Measurements from ENCODE around the gene FARP2.
"Not testable (repeated sequence)": the region's sequence is repeated elsewhere in the genome, so short reads cannot be mapped to it uniquely, and the experiment has no call there.

Gene FARP2

DNA sequence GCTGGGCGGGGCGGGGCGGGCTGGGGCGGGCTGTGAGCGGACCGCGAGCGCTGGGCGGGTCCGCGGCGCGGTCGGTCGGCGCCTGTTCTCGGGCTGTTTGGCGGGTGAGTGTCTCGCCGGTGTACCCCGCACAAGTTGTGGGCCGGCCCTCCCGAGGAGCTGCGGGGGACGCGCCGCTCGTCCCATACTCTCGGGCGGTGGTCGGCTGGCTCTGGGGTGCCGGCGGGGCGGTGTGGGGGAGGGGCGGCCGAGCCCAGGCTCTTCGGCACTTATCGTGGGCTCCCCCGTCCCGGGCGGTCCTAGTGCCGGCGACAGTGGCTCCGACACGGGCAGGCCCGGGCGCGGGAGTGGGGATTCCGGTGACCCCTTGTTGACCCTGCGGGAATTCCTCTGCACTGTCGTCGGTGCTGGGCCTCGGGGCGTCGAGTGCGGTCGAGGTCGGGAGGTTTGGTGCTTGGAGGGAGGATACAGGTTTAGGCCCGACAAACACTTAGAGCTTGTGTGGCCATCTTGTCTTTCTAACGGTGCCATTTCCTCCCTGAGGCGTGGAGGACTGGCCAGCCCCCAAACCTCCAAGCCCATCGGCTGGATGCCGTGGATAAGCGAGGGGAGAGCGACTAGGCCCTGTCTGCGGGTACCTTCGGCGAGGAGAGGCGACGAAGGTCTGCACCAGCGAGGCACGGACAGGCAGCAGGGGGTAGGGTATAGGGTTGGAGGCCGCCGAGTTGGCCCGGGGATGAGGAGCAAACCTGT, 40.0 kb upstream of the FARP2 start, which contains the start of gene SEPTIN2:
Gene SEPTIN2 (plus strand): TSS at position 47 of the 753 bp plus-strand sequence. CDS start 8,308 bp downstream, outside the sequence.
- peaks cover 40% of the 10 kb centered on the region for H3K4me1 ChIP-seq (ENCODE audit: insufficient read depth, low read length)

DNA sequence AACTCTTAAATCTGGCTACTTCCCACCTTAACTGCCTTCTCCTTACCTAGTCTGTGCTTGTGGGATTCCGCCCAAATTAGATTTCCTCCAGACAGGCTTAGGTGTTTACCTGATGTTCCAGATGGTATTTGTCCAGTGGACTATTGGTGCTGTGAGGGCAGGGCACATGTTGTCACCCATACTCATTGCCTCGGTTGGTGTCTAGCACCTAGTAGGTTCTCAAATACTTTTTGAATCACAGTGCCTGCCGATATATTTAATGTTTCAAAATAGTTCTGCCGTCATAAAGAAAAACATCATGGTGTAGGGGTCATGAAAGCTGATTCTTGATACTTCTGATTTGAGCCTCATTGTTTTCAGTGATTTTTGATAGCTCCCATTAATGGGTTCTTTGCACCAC, 39.3 kb upstream of the FARP2 start:
- peaks cover 48% of the 10 kb centered on the region for H3K4me1 ChIP-seq (ENCODE audit: insufficient read depth, low read length)
- H3K4me3 ChIP-seq (ENCODE audit: low read depth in 1 of 2, low read length in 2 of 2) = peak overlapping the region; percentile 91
- peak overlapping the region; percentile 95 for H3K9ac ChIP-seq (ENCODE audit: low read length)
- H3K36me3 ChIP-seq (ENCODE audit: insufficient read depth, low read length) = no peaks in the 10 kb centered on the region
- H3K27ac ChIP-seq (ENCODE audit: low read depth, low read length) = peak overlapping the region; percentile 98
- no peaks in the 10 kb centered on the region for H3K27me3 ChIP-seq (ENCODE audit: control insufficient read depth in 1 of 2, insufficient read depth in 2 of 2, low read length in 2 of 2)
- no peaks in the 10 kb centered on the region for H3K9me3 ChIP-seq (ENCODE audit: low read length)

More for the DNA sequence above, 40.0 kb upstream of the FARP2 start, which contains the start of gene SEPTIN2:
- H3K9ac ChIP-seq (ENCODE audit: low read length) = peak within 1 kb of the TSS; percentile 95
- H3K36me3 ChIP-seq (ENCODE audit: insufficient read depth, low read length) = no peaks in the 10 kb centered on the region
- H3K27me3 ChIP-seq (ENCODE audit: control insufficient read depth in 1 of 2, insufficient read depth in 2 of 2, low read length in 2 of 2) = no peaks in the 10 kb centered on the region
- no peaks in the 10 kb centered on the region for H3K9me3 ChIP-seq (ENCODE audit: low read length)
- H3K4me3 ChIP-seq (ENCODE audit: low read depth in 1 of 2, low read length in 2 of 2) = peak within 1 kb of the TSS; percentile 94 to 99
- peak within 1 kb of the TSS; percentile 100 for H3K27ac ChIP-seq (ENCODE audit: low read depth, low read length)

DNA sequence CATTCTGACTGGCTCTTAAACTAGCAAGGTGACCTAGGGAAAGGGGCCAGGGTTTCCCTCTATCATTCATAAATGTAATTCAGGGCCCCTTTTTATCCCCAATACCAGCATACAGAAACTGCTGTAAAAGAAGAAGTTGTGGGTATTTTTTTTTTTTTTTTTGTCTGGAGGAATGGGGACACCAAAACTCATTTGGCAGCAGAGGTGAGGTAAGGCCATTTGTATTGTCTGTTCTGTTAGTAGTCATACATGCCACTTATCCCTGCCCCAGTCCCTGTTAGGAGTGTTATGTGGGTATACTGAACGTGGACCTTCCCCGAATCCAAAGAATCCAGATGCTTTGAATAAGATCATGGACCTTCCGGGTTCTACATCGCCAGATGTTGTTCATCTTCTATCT, 38.7 kb upstream of the FARP2 start:
- no peaks in the 10 kb centered on the region for H3K27me3 ChIP-seq (ENCODE audit: control insufficient read depth in 1 of 2, insufficient read depth in 2 of 2, low read length in 2 of 2)
- peak overlapping the region; percentile 95 for H3K9ac ChIP-seq (ENCODE audit: low read length)
- no peaks in the 10 kb centered on the region for H3K9me3 ChIP-seq (ENCODE audit: low read length)
- peaks cover 52% of the 10 kb centered on the region for H3K4me1 ChIP-seq (ENCODE audit: insufficient read depth, low read length)
- H3K27ac ChIP-seq (ENCODE audit: low read depth, low read length) = peak overlapping the region; percentile 98
- peak overlapping the region in 1 of 2 donors; percentile 91 for H3K4me3 ChIP-seq (ENCODE audit: low read depth in 1 of 2, low read length in 2 of 2)
- no peaks in the 10 kb centered on the region for H3K36me3 ChIP-seq (ENCODE audit: insufficient read depth, low read length)

DNA sequence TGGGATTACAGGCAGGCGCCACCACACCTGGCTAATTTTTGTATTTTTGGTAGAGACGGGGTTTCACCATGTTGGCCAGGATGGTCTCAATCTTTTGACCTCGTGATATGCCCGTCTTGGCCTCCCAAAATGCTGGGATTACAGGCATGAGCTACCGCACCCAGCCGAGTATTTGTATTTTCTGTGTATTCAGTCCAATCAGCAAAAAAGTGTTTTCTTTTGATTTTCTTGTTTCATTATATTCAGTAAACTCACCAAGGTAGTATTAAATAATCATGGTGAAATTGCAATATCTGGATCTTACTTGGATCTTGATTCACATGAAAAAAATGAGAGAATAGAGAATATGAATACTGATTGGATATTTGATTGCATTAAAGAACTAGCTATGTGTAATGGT, 37.3 kb upstream of the FARP2 start:
- peaks cover 49% of the 10 kb centered on the region for H3K4me1 ChIP-seq (ENCODE audit: insufficient read depth, low read length)
- not testable (repeated sequence) for H3K9ac ChIP-seq (ENCODE audit: low read length); H3K36me3 ChIP-seq (ENCODE audit: insufficient read depth, low read length); H3K9me3 ChIP-seq (ENCODE audit: low read length); H3K4me3 ChIP-seq (ENCODE audit: low read depth in 1 of 2, low read length in 2 of 2); H3K27me3 ChIP-seq (ENCODE audit: control insufficient read depth in 1 of 2, insufficient read depth in 2 of 2, low read length in 2 of 2); H3K27ac ChIP-seq (ENCODE audit: low read depth, low read length)

DNA sequence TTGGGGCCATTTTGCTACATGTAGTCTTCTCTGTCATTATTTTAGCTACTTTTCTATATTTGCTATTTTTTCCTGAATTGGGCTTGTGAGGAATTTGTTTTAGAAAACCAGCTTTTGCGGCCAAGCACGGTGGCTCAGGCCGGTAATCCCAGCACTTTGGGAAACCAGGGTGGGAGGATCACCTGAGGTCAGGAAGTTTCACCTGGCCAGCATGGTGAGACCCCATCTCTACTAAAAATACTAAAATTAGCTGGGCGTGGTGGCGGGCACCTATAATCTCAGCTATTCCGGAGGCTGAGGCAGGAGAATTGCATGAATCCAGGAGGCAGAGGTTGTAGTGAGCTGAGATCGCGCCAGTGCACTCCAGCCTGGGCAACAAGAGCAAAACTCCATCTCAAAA, 35.7 kb upstream of the FARP2 start:
- H3K36me3 ChIP-seq (ENCODE audit: insufficient read depth, low read length) = no peaks in the 10 kb centered on the region
- H3K27ac ChIP-seq (ENCODE audit: low read depth, low read length) = no peak overlapping the region
- no peaks in the 10 kb centered on the region for H3K27me3 ChIP-seq (ENCODE audit: control insufficient read depth in 1 of 2, insufficient read depth in 2 of 2, low read length in 2 of 2)
- H3K4me1 ChIP-seq (ENCODE audit: insufficient read depth, low read length) = peaks cover 43% of the 10 kb centered on the region
- no peak overlapping the region for H3K4me3 ChIP-seq (ENCODE audit: low read depth in 1 of 2, low read length in 2 of 2)
- no peaks in the 10 kb centered on the region for H3K9me3 ChIP-seq (ENCODE audit: low read length)
- no peak overlapping the region for H3K9ac ChIP-seq (ENCODE audit: low read length)

DNA sequence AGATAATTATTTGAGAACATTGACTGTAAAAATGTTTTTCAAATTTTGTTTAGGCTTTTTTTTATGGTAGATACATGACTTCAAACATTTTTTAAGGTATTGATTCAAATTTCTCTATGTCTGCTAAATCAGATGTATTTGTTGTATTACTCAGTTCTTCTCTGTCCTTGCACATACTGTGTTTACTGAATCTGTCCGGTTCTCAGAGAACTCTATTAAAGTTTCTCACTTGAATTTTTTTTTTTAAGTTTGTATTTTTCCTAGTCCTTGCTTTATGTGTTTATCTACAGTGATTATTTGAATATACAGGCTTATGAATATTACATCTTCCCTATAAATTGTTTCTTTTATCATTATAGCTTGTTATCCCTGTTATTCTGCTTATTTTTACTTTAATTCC, 35.1 kb upstream of the FARP2 start:
- no peak overlapping the region for H3K27ac ChIP-seq (ENCODE audit: low read depth, low read length)
- peaks cover 43% of the 10 kb centered on the region for H3K4me1 ChIP-seq (ENCODE audit: insufficient read depth, low read length)
- H3K36me3 ChIP-seq (ENCODE audit: insufficient read depth, low read length) = peaks cover 3% of the 10 kb centered on the region
- H3K4me3 ChIP-seq (ENCODE audit: low read depth in 1 of 2, low read length in 2 of 2) = no peak overlapping the region
- no peak overlapping the region for H3K9ac ChIP-seq (ENCODE audit: low read length)
- no peaks in the 10 kb centered on the region for H3K27me3 ChIP-seq (ENCODE audit: control insufficient read depth in 1 of 2, insufficient read depth in 2 of 2, low read length in 2 of 2)
- no peaks in the 10 kb centered on the region for H3K9me3 ChIP-seq (ENCODE audit: low read length)

DNA sequence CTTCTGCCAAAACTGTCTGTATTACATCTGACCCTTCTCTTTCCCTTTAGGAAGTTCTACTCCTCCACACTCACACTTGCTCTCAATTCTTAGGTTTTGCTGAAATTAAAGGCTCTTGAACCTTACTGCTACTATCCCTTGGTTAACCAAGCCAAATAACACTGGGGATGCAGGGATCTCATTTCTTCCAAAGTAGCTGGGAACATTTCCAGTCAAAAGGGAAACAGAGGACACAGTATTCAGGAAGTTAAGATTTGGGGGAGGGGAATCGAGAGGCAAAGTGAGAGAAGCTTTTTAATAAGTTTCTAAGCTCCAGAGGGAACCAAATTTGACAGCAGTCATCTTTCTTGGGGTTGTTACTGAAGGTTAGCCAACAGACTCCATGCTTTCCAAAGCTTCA, 34.2 kb upstream of the FARP2 start:
- H3K36me3 ChIP-seq (ENCODE audit: insufficient read depth, low read length) = peaks cover 6% of the 10 kb centered on the region
- no peak overlapping the region for H3K4me3 ChIP-seq (ENCODE audit: low read depth in 1 of 2, low read length in 2 of 2)
- no peak overlapping the region for H3K27ac ChIP-seq (ENCODE audit: low read depth, low read length)
- H3K4me1 ChIP-seq (ENCODE audit: insufficient read depth, low read length) = peaks cover 43% of the 10 kb centered on the region
- H3K9ac ChIP-seq (ENCODE audit: low read length) = no peak overlapping the region
- H3K9me3 ChIP-seq (ENCODE audit: low read length) = no peaks in the 10 kb centered on the region
- H3K27me3 ChIP-seq (ENCODE audit: control insufficient read depth in 1 of 2, insufficient read depth in 2 of 2, low read length in 2 of 2) = no peaks in the 10 kb centered on the region

DNA sequence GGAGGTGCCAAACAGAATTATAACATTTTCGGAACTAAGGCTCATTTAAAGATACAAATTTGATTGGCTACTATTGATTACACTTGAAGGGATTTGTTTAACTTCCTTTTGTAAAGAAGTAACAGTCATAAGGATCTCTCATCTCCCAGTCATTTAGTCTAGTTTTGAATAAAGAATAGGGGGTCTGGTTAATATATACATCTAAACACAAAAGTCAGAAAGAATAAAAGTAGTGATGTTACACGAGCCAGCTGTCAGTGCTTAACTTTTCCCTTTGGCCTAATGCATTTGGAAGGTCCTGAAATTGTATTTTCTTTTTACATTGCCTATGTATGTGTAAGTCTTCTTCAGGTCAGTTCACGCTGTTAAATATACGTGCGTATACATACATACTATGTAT, 32.3 kb upstream of the FARP2 start:
- peaks cover 26% of the 10 kb centered on the region for H3K4me1 ChIP-seq (ENCODE audit: insufficient read depth, low read length)
- no peaks in the 10 kb centered on the region for H3K9me3 ChIP-seq (ENCODE audit: low read length)
- H3K9ac ChIP-seq (ENCODE audit: low read length) = no peak overlapping the region
- H3K27ac ChIP-seq (ENCODE audit: low read depth, low read length) = no peak overlapping the region
- H3K27me3 ChIP-seq (ENCODE audit: control insufficient read depth in 1 of 2, insufficient read depth in 2 of 2, low read length in 2 of 2) = no peaks in the 10 kb centered on the region
- H3K4me3 ChIP-seq (ENCODE audit: low read depth in 1 of 2, low read length in 2 of 2) = no peak overlapping the region
- H3K36me3 ChIP-seq (ENCODE audit: insufficient read depth, low read length) = peaks cover 16% of the 10 kb centered on the region

DNA sequence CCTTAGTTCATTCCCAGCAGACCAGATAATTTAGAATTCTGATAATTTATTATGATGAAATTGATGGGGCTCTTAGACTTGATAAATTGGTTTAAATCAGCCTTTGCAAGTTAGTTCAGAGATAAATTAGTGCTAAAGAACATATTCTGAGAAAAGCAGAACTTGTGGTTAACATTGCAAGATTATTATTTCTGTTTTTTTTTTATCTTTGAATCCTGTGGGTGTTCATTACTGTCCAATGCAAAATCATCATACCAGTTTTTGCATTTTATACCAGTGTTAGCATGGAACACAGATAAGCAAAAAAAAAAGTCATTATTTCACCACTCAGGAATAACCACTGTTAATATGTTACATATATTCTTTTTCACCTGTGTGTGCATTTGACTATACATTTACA, 31.3 kb upstream of the FARP2 start:
- H3K9ac ChIP-seq (ENCODE audit: low read length) = no peak overlapping the region
- H3K4me1 ChIP-seq (ENCODE audit: insufficient read depth, low read length) = peaks cover 25% of the 10 kb centered on the region
- H3K36me3 ChIP-seq (ENCODE audit: insufficient read depth, low read length) = peaks cover 24% of the 10 kb centered on the region
- H3K27ac ChIP-seq (ENCODE audit: low read depth, low read length) = no peak overlapping the region
- no peak overlapping the region for H3K4me3 ChIP-seq (ENCODE audit: low read depth in 1 of 2, low read length in 2 of 2)
- H3K27me3 ChIP-seq (ENCODE audit: control insufficient read depth in 1 of 2, insufficient read depth in 2 of 2, low read length in 2 of 2) = no peaks in the 10 kb centered on the region
- no peaks in the 10 kb centered on the region for H3K9me3 ChIP-seq (ENCODE audit: low read length)

DNA sequence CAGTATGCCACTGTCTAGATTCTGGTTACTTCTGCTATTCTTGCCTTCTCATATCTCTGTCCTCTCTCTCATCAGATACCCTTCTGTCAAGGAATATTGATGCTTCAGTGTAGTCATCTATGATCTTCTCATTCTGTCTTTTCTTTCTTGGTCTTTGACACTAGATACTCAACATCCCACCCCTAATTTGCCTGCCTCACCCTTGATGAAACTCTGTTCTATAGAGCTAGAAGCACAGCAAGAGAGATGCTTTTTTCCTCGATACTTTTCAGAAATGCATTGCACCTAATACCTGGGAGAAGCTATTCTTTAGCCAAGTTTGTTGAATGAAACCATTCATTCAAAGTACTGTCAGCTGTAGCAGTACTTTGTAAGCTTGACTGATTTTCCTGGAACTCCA, 30.8 kb upstream of the FARP2 start:
- no peak overlapping the region for H3K9ac ChIP-seq (ENCODE audit: low read length)
- no peak overlapping the region for H3K27ac ChIP-seq (ENCODE audit: low read depth, low read length)
- H3K9me3 ChIP-seq (ENCODE audit: low read length) = no peaks in the 10 kb centered on the region
- H3K4me3 ChIP-seq (ENCODE audit: low read depth in 1 of 2, low read length in 2 of 2) = no peak overlapping the region
- peaks cover 27% of the 10 kb centered on the region for H3K36me3 ChIP-seq (ENCODE audit: insufficient read depth, low read length)
- H3K27me3 ChIP-seq (ENCODE audit: control insufficient read depth in 1 of 2, insufficient read depth in 2 of 2, low read length in 2 of 2) = no peaks in the 10 kb centered on the region
- H3K4me1 ChIP-seq (ENCODE audit: insufficient read depth, low read length) = peaks cover 20% of the 10 kb centered on the region

DNA sequence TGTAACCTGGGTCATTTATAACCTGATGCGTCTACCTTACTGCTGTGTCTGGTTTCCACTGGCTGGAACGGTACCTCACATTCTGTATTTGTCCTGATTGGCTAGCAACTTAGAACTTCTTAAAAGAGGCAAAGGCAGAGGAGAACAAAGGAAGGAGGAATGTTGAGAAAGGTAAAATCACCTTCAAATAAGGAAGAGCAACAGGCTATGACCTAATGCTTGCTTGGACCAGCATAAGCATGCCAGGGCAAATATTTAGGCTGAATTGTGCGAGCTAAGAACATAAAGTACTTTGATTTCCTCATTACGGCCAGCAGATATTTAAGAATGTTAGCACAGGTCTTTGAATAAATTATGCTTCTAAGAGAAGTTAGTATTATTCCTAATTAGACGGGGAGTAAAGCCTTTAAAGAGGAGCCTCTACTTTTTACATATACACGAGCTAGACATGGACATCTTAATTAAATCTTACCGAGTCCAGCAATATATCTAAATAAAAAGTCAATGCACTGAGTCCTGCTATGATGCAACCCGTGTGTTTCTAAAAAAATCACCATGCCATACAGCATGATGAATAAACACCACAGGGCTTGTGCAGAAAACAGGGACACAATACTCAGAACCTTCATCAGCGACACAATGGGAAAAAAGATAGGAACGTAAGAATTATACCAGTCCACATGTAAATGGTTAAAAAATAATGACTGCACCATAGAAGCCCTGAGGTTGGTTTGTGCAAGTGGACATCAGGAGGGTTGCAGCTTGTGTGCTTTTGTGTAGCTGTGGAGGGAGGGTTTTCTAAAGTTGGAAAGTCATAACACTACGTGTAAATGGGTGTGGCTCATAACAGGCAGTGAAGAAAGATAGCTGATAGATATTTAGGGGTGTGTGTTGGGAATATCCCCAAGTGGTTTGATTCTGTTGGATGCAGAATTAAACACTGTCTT, 26.1 kb upstream of the FARP2 start:
- Histone ChIP-seq H3K27ac (ENCODE audit: low read depth, low read length) (no peak overlapping the region), H3K4me3 (ENCODE audit: low read depth in 1 of 2, low read length in 2 of 2) (no peak overlapping the region), H3K36me3 (ENCODE audit: insufficient read depth, low read length) (peaks cover 30% of the 10 kb centered on the region), H3K9ac (ENCODE audit: low read length) (no peak overlapping the region), H3K27me3 (ENCODE audit: control insufficient read depth in 1 of 2, insufficient read depth in 2 of 2, low read length in 2 of 2) (no peaks in the 10 kb centered on the region), H3K4me1 (ENCODE audit: insufficient read depth, low read length) (no peaks in the 10 kb centered on the region), H3K9me3 (ENCODE audit: low read length) (no peaks in the 10 kb centered on the region)
